ENCODE data around the gene TARBP1.

- peak; percentile 69 for TF ChIP-seq CTCF (IDR thresholded peaks at IDR 0.05; ENCODE audit: insufficient read depth, low read length)
- TF ChIP-seq GABPA (IDR thresholded peaks at IDR 0.05; ENCODE audit: low read depth): no peak
- peak; percentile 57; the same call in 1 of the 2 replicates for TF ChIP-seq POLR2AphosphoS5 (IDR thresholded peaks at IDR 0.05; ENCODE audit: low read depth)
Observed at GRCh38 chr1:234499119-234499942, 20.4 kb upstream of the TARBP1 start.

All from HL-60 (cell line).